ENCODE data around the gene PCED1A. TPM values are rescaled to one million over a fixed set of nuclear protein-coding genes. Genes with fewer than 3 reads are reported as not detected.

PCED1A gene
- total and polyA plus RNA-seq, 2 of the 8 experiments (the other 6 are each of a cell fraction or from before 2014, with no cell fraction given) = 13.4 to 18.9 TPM

- TF ChIP-seq, protein P1, sequence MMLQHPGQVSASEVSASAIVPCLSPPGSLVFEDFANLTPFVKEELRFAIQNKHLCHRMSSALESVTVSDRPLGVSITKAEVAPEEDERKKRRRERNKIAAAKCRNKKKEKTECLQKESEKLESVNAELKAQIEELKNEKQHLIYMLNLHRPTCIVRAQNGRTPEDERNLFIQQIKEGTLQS (IDR thresholded peaks at IDR 0.05; ENCODE audit: insufficient read depth, low read depth, low read length) = no peak
- TF ChIP-seq CHD2 (IDR thresholded peaks at IDR 0.05; ENCODE audit: low read length) (peak; percentile 23; the same call in 1 of the 2 replicates), SP2 (IDR thresholded peaks at IDR 0.05; ENCODE audit: low read length) (no peak), EZH2 (IDR thresholded peaks at IDR 0.05; ENCODE audit: low read depth, low read length, severe bottlenecking) (peak; percentile 63), USF2 (IDR thresholded peaks at IDR 0.05; ENCODE audit: low read length) (no peak), ATF2 (IDR thresholded peaks at IDR 0.05; ENCODE audit: low read length) (no peak; the same call in 1 of the 2 replicates), HDAC2 (IDR thresholded peaks at IDR 0.05; ENCODE audit: borderline replicate concordance in 1 of 2, low read depth in 2 of 2, low read length in 2 of 2) (0 out of 4 replicates have a peak, but pooled peaks have one; percentile 8 to 23), KDM4A (IDR thresholded peaks at IDR 0.05; ENCODE audit: low read depth, low read length, severe bottlenecking) (peak; percentile 73), SIX5 (IDR thresholded peaks at IDR 0.05; ENCODE audit: low read depth, low read length) (no peak), SUZ12 (IDR thresholded peaks at IDR 0.05; ENCODE audit: low read length) (peak; percentile 59; the same call in 1 of the 2 replicates), JUND (IDR thresholded peaks at IDR 0.05; ENCODE audit: low read length) (no peak), BACH1 (IDR thresholded peaks at IDR 0.05; ENCODE audit: low read length) (no peak), KDM5A (IDR thresholded peaks at IDR 0.05; ENCODE audit: low read length) (no peak), CBX5 (IDR thresholded peaks at IDR 0.05; ENCODE audit: low read depth, low read length) (no peak), CTBP2 (IDR thresholded peaks at IDR 0.05; ENCODE audit: borderline replicate concordance, insufficient read depth, insufficient read length, low read length) (no peak), PHF8 (conservative IDR thresholded peaks at IDR 0.05; ENCODE audit: low read depth, low read length) (no peak), BCL11A (IDR thresholded peaks at IDR 0.05; ENCODE audit: low read depth in 2 of 2, low read length in 2 of 2) (no peak), RBBP5 (IDR thresholded peaks at IDR 0.05; ENCODE audit: borderline replicate concordance, low read depth, low read length) (0 out of 2 replicates have a peak, but pooled peaks have one; percentile 6), TAF1 (IDR thresholded peaks at IDR 0.05; ENCODE audit: low read depth, low read length) (peak; percentile 36; the same call in 1 of the 2 replicates)
- TF ChIP-seq, protein P2, sequence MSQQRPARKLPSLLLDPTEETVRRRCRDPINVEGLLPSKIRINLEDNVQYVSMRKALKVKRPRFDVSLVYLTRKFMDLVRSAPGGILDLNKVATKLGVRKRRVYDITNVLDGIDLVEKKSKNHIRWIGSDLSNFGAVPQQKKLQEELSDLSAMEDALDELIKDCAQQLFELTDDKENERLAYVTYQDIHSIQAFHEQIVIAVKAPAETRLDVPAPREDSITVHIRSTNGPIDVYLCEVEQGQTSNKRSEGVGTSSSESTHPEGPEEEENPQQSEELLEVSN (IDR thresholded peaks at IDR 0.05) = peak; percentile 86
Measured at GRCh38 chr20:2872459-2873009, 32.1 kb upstream of the PCED1A start (continued).

Data from H1 (cell line).